Loucy (cell line): Measurements from ENCODE around the gene SNX25.
"Not testable (repeated sequence)": the region's sequence is repeated elsewhere in the genome, so short reads cannot be mapped to it uniquely, and the experiment has no call there.

ENCODE experiments used
- H2AFZ ChIP-seq: fragments of 200-600 bp; sonication (generic); 2 replicates; pipeline ENCODE4 v1.6.0; 2016; ENCODE audit warnings: antibody characterized with exemption, mild to moderate bottlenecking, low read length, moderate library complexity
- H3F3A ChIP-seq: fragments of 200-600 bp; 2 replicates; pipeline ENCODE4 v1.6.0; 2016; ENCODE audit warnings: antibody characterized with exemption, low read depth, mild to moderate bottlenecking
- H3K27me3 ChIP-seq: fragments of 200-600 bp; sonication (generic); 2 replicates; pipeline ENCODE4 v1.6.1; 2014; ENCODE audit warnings: low read length, mild to moderate bottlenecking; ENCODE audit not compliant: insufficient read depth, poor library complexity, severe bottlenecking
- H3K36me3 ChIP-seq: fragments of 200-600 bp; sonication (generic); 2 replicates; pipeline ENCODE4 v1.6.1; 2016; ENCODE audit warnings: low read length; ENCODE audit not compliant: insufficient read depth
- H3K4me1 ChIP-seq: fragments of 200-600 bp; sonication (generic); 2 replicates; pipeline ENCODE4 v1.5.1; 2014; ENCODE audit warnings: low read length, mild to moderate bottlenecking; ENCODE audit not compliant: insufficient read depth, poor library complexity, severe bottlenecking
- H3K4me2 ChIP-seq: fragments of 200-600 bp; sonication (generic); 2 replicates; pipeline ENCODE4 v1.6.0; 2014; ENCODE audit warnings: antibody characterized with exemption, low read length, low read depth, mild to moderate bottlenecking; ENCODE audit not compliant: poor library complexity, severe bottlenecking
- H3K4me3 ChIP-seq: fragments of 200-600 bp; sonication (generic); 2 replicates; pipeline ENCODE4 v1.5.1; 2014; ENCODE audit warnings: low read length, mild to moderate bottlenecking, mixed read lengths; ENCODE audit not compliant: poor library complexity, severe bottlenecking
- H3K79me2 ChIP-seq: fragments of 200-600 bp; sonication (generic); 2 replicates; pipeline ENCODE4 v1.6.1; 2014; ENCODE audit warnings: low read length; ENCODE audit not compliant: insufficient read depth
- H3K9ac ChIP-seq: fragments of 200-600 bp; sonication (generic); 2 replicates; pipeline ENCODE4 v1.6.0; 2014; ENCODE audit warnings: mild to moderate bottlenecking, low read depth, low read length, moderate library complexity; ENCODE audit not compliant: poor library complexity, severe bottlenecking
- H3K9me2 ChIP-seq: fragments of 200-600 bp; sonication (generic); replicated peaks from 2 replicates; pipeline ENCODE4 v1.6.1; 2016; ENCODE audit warnings: low read depth, low read length, mixed read lengths
- H3K9me3 ChIP-seq: fragments of 200-600 bp; sonication (generic); 2 replicates; pipeline ENCODE4 v1.6.1; 2014; ENCODE audit warnings: mild to moderate bottlenecking, antibody characterized with exemption, low read length, low read depth; ENCODE audit not compliant: insufficient read depth
- H4K20me1 ChIP-seq: fragments of 200-600 bp; sonication (generic); 2 replicates; pipeline ENCODE4 v1.6.0; 2014; ENCODE audit warnings: antibody characterized with exemption, low read length, mild to moderate bottlenecking; ENCODE audit not compliant: insufficient read depth, poor library complexity, severe bottlenecking
- CTCF ChIP-seq: fragments of 200-600 bp; sonication (generic); conservative IDR thresholded peaks from 2 replicates; pipeline ENCODE4 v1.5.1; 2014; ENCODE audit warnings: mild to moderate bottlenecking, antibody characterized with exemption, low read length
- EZH2phosphoT487 ChIP-seq: fragments of 200-600 bp; IDR thresholded peaks from 2 replicates; pipeline ENCODE4 v1.6.1; 2018; ENCODE audit warnings: antibody characterized with exemption, mild to moderate bottlenecking, moderate library complexity, borderline replicate concordance

Gene SNX25

GRCh38 chr4:185359767-185360446 lies 150.5 kb downstream of the SNX25 start:
- H2AFZ ChIP-seq: no peak overlapping the region
- H3K9ac ChIP-seq: no peak overlapping the region
- no peaks in the 10 kb centered on the region for H3K27me3 ChIP-seq
- no peaks in the 10 kb centered on the region for H3K9me3 ChIP-seq
- H4K20me1 ChIP-seq: no peaks in the 10 kb centered on the region
- H3K9me2 ChIP-seq: no peaks in the 10 kb centered on the region
- H3F3A ChIP-seq: no peaks in the 10 kb centered on the region
- no peaks in the 10 kb centered on the region for H3K79me2 ChIP-seq
- TF ChIP-seq CTCF: no peak
- no peak for TF ChIP-seq EZH2phosphoT487
- H3K4me1 ChIP-seq: no peaks in the 10 kb centered on the region
- no peak overlapping the region for H3K4me3 ChIP-seq
- H3K36me3 ChIP-seq: no peaks in the 10 kb centered on the region
- H3K4me2 ChIP-seq: no peak overlapping the region

- TF ChIP-seq EZH2phosphoT487: no peak
- TF ChIP-seq CTCF: no peak
- Histone ChIP-seq H3K4me1 (no peaks in the 10 kb centered on the region), H3F3A (no peaks in the 10 kb centered on the region), H3K9me2 (no peaks in the 10 kb centered on the region), H3K79me2 (no peaks in the 10 kb centered on the region), H3K9me3 (no peaks in the 10 kb centered on the region), H2AFZ (no peak overlapping the region), H3K9ac (no peak overlapping the region), H3K27me3 (no peaks in the 10 kb centered on the region), H3K4me2 (no peak overlapping the region), H3K36me3 (no peaks in the 10 kb centered on the region), H4K20me1 (no peaks in the 10 kb centered on the region), H3K4me3 (no peak overlapping the region)
Measured at GRCh38 chr4:185361872-185362271, 152.5 kb downstream of the SNX25 start.

GRCh38 chr4:185362570-185362969 lies 153.2 kb downstream of the SNX25 start:
- H4K20me1 ChIP-seq, H3K79me2 ChIP-seq, H3K4me1 ChIP-seq, H3K4me3 ChIP-seq, H2AFZ ChIP-seq, H3K9ac ChIP-seq, H3K9me2 ChIP-seq, H3K36me3 ChIP-seq, H3K9me3 ChIP-seq, H3K27me3 ChIP-seq, H3K4me2 ChIP-seq, H3F3A ChIP-seq: not testable (repeated sequence)

GRCh38 chr4:185363251-185363650 lies 153.9 kb downstream of the SNX25 start:
- Histone ChIP-seq H3F3A (no peaks in the 10 kb centered on the region), H4K20me1 (no peaks in the 10 kb centered on the region), H3K36me3 (no peaks in the 10 kb centered on the region)

More at GRCh38 chr4:185363251-185363650, 153.9 kb downstream of the SNX25 start:
- no peak overlapping the region for H3K9ac ChIP-seq
- H3K4me1 ChIP-seq: no peaks in the 10 kb centered on the region
- no peaks in the 10 kb centered on the region for H3K9me2 ChIP-seq
- H3K79me2 ChIP-seq: no peaks in the 10 kb centered on the region
- no peak overlapping the region for H3K4me2 ChIP-seq
- H3K27me3 ChIP-seq: no peaks in the 10 kb centered on the region
- no peak overlapping the region for H3K4me3 ChIP-seq
- TF ChIP-seq EZH2phosphoT487: no peak
- TF ChIP-seq CTCF: no peak
- H3K9me3 ChIP-seq: no peaks in the 10 kb centered on the region
- no peak overlapping the region for H2AFZ ChIP-seq
